Ishikawa (cell line): ENCODE results near the gene RNF31.

Source experiments
- CEBPB ChIP-seq: IDR thresholded peaks from 2 replicates; pipeline ENCODE4 v1.6.1; 2012
- CREB1 ChIP-seq: IDR thresholded peaks from 2 replicates; pipeline ENCODE4 v1.6.1; 2012; ENCODE audit warnings: low read depth
- EGR1 ChIP-seq: IDR thresholded peaks from 2 replicates; pipeline ENCODE4 v1.6.1; 2012
- EP300 ChIP-seq: IDR thresholded peaks from 2 replicates; pipeline ENCODE4 v1.6.1; 2012; ENCODE audit warnings: borderline replicate concordance
- FOXM1 ChIP-seq: IDR thresholded peaks from 2 replicates; pipeline ENCODE4 v1.6.1; 2012; ENCODE audit warnings: low read depth, borderline replicate concordance
- MAX ChIP-seq: IDR thresholded peaks from 2 replicates; pipeline ENCODE4 v1.6.1; 2012
- NFIC ChIP-seq: IDR thresholded peaks from 2 replicates; pipeline ENCODE4 v1.6.1; 2012
- RAD21 ChIP-seq: IDR thresholded peaks from 2 replicates; pipeline ENCODE4 v1.6.1; 2012; ENCODE audit warnings: low read depth
- REST ChIP-seq: IDR thresholded peaks from 2 replicates; pipeline ENCODE4 v1.6.1; 2012; ENCODE audit warnings: low read depth, mild to moderate bottlenecking
- TAF1 ChIP-seq: IDR thresholded peaks from 2 replicates; pipeline ENCODE4 v1.6.1; 2012; ENCODE audit warnings: low read depth, mild to moderate bottlenecking
- TCF12 ChIP-seq: IDR thresholded peaks from 2 replicates; pipeline ENCODE4 v1.6.1; 2012; ENCODE audit warnings: low read depth
- TEAD4 ChIP-seq: IDR thresholded peaks from 2 replicates; pipeline ENCODE4 v1.6.1; 2012
- USF1 ChIP-seq: IDR thresholded peaks from 2 replicates; pipeline ENCODE4 v1.6.1; 2012

DNA sequence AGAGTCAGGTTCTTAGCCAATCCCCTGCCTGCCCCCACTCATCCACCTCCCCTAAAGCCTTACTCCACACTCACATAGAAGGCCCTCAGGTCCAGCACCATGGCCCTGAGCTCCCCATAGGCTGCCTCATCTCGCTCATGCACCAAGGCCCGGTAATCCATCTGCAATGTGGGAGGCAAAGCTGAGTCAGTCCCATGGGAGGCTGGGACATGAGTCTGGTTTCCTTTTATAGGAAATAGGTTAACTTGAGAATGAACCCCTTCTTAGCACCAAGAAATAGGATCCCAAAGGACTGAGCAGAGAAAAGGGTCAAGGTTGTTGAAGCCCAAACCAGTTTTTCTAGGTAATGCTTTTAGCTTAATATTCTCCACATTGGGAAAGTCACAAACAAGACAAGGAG, 3.8 kb upstream of the RNF31 start:
- TF ChIP-seq NFIC (no peak), REST (no peak), USF1 (no peak), MAX (no peak), EP300 (no peak), TEAD4 (no peak), CREB1 (no peak), TCF12 (no peak), FOXM1 (no peak), EGR1 (no peak), CEBPB (no peak), RAD21 (no peak), TAF1 (no peak)
